ENCODE measurements around the gene SHPK.

GRCh38 chr17:3609689-3610088 lies 26.4 kb downstream of the SHPK start:
- no peak for TF ChIP-seq CTCF (IDR thresholded peaks at IDR 0.05)
- no peak for TF ChIP-seq POLR2A (IDR thresholded peaks at IDR 0.05)
